HG03280 (cell line): Measurements from ENCODE around the gene NPTX1.

ENCODE experiments used
- ATAC-seq: cut with Tn5 transposase; IDR thresholded peaks from one replicate; pipeline ENCODE4 v1.9.1; 2021; ENCODE audit warnings: mild to moderate bottlenecking, moderate library complexity; ENCODE audit not compliant: unreplicated experiment

The NPTX1 gene

DNA sequence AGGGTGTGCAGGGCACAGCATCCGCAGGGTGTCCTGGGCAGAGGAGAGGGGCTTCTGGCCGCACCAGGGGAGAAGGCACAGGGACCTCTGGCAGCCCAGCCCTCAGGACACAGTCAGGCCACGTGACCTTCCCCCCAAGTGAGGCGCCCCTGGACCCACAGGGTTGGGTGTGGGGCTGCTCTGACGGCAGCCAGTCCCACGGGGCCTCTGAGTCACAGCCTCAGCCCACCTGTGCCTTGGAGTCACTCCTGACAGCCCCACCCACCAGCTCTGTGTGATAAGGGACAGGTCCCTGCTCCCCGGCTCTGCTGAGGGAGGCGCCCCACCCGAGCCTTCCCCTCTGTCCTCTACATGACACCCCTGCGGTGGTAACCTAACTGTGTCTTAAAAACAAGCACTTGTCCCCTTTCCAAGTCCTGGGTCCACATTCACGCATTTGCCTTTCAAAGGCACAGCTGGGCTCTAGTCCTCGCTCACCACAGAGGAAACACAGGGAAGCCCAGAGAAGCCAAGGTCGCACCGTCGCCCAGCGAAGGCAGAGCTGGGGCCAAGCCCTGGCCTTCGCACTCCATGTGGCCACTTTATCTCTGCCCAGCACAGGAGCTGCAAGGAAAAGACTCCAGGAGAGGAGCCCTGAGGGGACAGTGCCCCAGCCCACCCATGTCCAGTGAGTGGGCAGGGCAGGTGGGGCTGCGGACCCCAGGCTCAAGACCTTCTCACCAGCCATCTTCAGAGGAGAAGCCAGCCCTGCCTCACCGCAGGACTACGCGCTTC, 5.1 kb upstream of the NPTX1 start:
- ATAC-seq, result no peak

- ATAC-seq, result no peak
Observed at GRCh38 chr17:80480248-80480647, 3.8 kb upstream of the NPTX1 start.

DNA sequence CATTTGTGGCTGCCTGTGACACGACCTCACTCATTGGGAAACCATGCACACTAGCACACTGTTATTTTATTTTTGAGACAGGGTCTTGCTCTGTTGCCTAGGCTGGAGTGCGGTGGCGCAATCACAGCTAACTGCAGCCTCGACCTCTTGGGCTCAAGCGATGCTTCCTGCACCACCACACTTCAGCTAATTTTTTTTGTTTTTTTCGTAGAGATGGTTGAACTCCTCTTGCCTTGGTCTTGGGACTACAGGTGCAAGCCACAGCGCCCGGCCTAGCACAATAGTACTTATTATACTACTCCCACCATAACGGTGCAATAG, 2.8 kb upstream of the NPTX1 start:
- no peak for ATAC-seq

DNA sequence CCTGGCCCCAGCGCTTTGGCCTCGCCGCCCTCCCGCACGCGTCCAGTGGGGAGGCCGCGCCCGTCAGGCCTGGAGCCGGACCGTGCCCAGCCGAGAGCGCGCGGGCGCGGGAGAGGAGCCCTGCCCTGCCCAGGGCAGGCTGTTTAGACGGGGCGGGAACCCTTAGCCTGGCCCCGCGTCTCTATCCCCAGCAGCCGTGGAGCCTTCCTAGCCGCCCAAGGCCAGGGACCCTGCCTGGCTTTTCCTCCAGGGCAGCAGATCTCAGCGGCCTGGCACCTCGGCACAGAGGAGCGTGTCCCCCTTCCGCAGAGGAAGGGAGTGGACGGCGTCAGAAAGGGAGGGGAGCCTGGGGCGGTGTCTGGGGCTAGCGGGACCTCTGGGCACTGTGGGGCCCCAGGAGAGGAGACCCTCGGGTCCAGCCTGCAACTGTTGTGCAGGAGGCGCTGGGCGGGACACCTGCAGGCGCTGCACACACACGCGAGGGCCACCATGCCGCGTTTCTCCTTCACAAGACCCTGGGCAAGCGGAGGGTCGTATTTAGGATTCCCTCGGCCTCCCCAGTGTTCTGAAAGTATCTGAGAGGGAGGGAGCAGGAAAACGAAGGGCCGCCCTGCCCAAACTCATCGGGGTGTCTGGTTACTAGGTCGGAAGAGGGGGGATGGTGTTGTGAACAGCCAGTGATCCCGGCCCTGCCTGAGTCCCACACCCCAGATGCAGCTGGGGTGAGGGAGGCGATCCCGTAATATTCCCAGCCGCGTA, 2.3 kb upstream of the NPTX1 start:
- no peak for ATAC-seq

DNA sequence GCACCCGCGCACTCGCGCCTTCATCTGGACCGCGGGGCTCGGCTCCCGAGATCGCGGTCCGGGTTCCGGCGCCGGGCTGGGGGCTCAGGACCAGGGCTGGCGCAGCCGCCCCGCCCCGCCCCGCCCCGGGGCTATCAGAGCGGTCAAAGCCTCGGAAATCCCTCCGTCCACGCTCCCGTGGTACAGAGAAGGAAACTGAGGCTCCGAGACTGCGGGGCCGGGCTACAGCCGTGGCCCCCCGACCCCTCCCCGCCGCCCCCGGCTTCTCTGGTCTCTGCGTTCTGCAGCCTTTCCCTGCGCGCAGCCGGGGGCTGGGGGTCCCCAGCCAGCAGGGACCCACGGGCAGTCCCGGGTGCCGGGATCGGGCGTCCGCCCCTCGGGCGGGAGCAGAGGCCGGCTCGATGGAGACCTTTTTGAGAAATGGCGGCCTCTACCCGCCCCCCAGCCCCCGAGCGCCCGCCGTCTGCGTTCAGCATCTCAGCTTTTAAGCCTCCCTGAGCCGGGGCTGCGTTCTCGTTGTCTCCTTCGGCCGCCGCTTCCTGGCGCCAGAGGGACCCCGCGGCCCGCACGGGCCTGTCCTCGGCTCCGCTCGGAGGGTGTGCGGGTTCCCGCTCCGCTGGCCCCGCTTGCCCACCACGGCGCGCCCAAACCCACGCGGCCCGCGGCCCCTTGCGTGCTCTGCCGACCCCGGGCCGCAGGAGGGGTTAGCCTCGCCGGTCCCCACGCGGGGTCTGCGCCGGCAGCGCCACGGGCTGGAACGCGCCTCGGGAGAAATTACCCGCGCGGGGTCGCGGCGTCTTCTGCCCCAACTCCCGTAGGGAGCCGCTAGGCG, 1.5 kb upstream of the NPTX1 start:
- ATAC-seq, result no peak

- ATAC-seq, result no peak
Observed at GRCh38 chr17:80476877-80477646, 655 bp upstream of the NPTX1 start.

DNA sequence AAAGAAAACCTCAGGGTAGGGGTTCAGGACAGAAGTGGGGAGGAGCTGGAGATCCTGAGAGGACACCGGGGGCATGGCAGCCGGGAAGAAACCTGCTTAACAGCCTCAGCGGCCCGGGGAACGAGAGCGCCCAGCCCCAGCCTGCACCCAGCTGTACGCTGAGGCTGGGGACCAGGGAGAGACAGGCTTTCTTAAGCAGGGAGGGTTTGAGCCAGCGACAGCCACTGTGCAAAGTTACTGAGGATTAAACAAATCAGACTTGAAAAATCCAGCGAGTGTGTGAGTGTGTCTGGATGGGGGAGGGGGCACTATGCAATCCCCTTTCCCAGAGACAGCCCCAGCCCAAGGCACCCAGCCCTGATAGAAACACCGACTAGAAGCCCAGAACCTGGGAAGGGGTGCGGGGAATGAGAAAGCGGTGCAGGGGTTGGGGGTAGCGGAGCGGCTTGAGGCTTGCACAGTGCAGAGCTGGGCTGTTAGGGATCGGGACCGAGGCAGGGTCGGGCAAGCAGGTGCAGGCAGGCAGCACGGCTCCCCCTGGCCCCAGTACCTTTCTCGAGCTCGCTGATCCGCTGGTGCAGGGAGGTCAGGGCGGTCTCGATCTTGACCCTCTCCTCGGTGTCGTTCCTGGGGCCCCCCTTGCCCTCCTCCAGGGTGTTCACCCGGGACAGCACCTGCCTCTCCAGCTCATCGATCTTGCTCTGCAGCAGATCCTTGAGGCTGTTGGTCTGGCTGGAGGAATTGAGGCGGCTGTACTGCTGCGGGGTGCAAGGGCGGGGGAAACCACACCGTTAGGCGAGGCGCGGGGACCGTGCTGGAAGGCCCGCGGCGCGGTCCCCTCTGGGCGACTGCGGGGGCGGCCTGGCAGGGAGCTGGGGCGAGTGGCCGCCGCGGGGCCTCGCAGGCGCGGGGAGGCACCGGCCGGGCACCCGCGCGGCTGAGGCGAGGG, 1.2 kb downstream of the NPTX1 start:
- no peak for ATAC-seq

- no peak for ATAC-seq
Observed at GRCh38 chr17:80474231-80474960, 2.0 kb downstream of the NPTX1 start.

GRCh38 chr17:80473701-80474100, 2.7 kb downstream of the NPTX1 start:
- no peak for ATAC-seq

DNA sequence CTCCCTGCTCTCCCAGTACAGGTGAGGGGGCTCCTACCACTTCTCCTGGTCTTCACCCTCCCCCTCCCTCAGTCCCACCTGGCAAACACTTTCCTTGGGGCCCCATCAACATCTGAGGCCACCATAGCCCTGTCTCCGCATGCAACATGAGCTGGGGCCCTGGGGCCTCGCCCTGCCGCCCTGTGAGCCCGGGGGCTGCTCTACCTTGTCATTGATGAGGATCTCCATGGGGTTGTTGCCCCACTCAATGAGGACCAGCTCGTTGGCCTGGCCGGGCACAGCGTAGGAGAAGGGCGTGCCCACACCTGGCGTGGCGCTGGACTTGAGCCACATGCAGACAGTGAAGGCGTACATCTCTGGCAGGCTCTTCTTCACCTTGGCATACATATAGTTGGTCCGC, 3.4 kb downstream of the NPTX1 start:
- ATAC-seq, result no peak

- no peak for ATAC-seq
Observed at GRCh38 chr17:80471922-80472321, 4.5 kb downstream of the NPTX1 start.

GRCh38 chr17:80470603-80471002, 5.8 kb downstream of the NPTX1 start:
- no peak for ATAC-seq

DNA sequence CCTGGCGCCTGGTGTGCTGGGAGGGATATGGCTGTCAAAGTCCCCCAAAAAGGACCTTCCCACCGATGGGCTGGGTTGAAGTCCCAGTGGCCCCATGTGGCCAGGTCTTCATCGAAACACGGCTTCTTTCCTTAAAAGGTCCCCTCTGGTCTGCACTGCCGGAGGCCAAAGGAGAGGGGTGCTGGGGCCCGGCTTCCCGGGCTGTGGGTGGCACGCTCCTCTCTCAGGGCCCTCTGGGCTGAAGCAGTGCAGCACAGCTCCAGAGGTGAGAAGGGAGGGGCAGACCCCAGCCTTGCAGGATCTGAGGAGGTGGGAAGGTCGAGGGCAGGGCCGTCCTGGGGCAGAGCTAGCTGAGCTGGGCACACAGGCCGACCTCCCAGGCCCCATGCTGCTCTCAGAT, 6.7 kb downstream of the NPTX1 start:
- no peak for ATAC-seq

- no peak for ATAC-seq
Observed at GRCh38 chr17:80468781-80469493, 7.5 kb downstream of the NPTX1 start.

- ATAC-seq, result no peak
Observed at GRCh38 chr17:80468242-80468641, 8.2 kb downstream of the NPTX1 start.

- no peak for ATAC-seq
Observed at GRCh38 chr17:80466188-80466705, 10.2 kb downstream of the NPTX1 start.

DNA sequence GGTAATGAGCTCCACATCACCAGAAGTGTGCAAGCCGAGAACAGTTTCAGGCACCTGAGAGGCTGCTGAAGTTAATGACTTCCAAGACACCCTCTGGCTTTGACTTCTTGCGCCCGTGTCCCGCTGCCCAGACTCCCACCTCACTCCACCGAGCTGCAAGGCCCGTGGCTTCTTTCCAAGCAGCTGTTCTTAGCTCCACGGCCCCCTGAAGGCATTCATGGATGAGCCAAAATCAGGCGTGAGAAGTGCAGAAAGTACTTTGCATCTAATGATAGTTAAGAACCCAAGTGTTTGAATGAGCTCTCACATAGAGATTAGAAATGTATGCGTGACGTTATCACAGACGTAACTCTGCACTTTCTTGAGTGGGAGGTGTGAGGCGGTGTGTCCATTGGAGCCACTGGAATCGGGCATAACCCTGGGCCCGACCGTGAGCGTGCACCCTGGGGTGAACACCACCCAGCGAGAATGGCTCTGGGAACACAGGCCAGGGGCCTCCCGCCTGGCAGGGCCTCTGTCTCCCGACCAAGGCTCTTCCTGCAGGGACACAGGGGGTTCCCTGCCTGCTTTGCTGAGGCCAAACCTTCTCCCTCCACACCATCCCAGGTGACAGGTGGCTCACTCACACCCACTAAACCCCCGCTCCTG, 11.0 kb downstream of the NPTX1 start:
- no peak for ATAC-seq

GRCh38 chr17:80464486-80464885, 11.9 kb downstream of the NPTX1 start:
- ATAC-seq, result no peak
